ENCODE measurements around the gene EPN3.

The EPN3 gene

GRCh38 chr17:50572541-50572940 lies 40.0 kb downstream of the EPN3 start:
- DNase-seq: no peak

DNA sequence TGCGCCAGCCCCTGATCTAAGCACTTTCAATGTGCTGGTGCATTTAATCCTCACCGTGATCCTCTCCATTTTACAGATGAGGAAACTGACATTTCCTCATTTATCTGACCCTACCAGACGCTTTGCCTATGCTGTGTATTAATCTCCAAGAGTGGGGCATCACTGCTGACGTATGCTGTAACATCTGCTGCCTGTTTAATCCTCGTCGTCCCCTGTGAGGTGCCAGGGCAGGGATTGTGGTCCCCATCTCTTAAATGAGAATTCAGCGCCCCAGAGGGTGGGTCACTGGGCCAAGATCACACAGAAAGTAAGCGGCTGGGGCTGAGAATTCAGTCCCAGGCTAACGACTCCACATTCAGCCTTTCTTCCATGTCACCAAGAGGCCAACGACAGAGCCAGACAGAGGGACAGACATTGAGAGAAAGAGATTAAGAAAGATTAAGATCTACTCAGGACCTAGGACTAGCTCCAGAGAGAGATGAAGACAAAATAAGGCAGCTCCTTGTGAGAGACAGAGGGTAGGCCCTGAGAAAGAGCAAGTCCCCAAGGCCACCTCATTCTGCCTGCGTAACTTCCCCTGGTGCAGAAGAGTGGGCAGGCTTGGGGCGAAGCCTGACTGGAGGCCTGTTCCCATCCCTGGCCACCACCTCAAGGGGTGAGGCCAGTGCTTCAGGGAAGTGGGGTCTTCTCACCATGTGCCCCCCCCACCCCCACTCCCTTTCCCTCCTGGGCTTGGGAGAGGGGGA lies 41.5 kb downstream of the EPN3 start:
- no peak for DNase-seq

DNA sequence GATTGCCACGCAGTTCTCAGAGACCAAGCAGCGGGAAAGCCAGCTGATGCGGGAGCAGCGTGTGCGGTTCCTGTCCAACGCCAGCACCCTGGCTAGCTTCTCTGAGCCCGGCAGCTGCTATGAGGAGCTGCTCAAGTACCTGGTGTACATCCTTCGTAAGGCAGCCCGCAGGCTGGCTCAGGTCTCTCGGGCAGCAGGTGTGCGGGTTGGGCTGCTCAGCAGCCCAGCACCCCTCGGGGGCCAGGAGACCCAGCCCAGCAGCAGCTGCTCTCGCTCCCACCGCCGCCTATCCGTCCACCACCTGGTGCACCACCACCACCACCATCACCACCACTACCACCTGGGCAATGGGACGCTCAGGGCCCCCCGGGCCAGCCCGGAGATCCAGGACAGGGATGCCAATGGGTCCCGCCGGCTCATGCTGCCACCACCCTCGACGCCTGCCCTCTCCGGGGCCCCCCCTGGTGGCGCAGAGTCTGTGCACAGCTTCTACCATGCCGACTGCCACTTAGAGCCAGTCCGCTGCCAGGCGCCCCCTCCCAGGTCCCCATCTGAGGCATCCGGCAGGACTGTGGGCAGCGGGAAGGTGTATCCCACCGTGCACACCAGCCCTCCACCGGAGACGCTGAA lies 43.2 kb downstream of the EPN3 start:
- DNase-seq: no peak

DNA sequence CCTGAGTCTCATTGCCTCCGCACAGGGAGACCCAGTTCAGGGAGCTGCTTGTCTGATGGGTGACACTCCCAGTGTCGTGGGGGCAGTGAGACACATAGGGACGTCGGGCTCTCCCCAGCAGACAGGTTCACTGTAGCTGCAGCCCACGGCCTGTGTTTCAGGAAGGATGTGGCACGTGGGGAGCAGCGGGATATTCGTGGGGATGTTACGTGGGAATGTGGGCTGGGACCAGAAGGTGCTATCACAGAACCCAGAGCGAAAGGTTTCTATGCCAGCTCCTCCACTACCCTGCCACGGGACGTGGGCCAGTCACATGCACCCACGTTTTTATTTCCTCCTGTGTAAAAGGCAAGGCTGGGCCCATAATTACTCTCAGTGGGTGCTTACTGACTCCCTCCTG lies 44.3 kb downstream of the EPN3 start:
- no peak for DNase-seq

DNA sequence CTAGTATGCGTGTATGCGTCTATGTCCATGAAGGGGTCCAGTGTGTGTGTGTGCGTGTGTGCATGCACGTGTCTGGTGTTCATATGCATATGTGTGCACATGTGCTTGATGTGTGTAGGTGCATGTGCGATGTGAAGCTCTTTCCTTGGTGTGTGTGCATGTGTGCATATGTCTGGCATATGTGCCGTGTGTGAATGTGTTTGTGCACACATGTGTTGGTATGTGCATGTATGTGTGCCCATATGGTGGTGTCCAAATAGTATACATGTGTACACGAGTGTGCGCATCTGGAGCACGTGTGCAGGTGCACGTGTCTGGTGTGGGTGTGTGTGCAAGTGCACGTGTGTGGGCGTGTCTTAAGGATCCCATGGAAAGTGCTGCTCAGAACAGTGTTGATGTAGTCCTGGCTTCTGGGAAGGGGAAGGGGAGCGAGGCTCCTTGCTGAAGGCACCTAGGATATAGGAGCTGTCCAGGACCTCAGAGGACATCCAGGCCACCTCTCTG lies 45.0 kb downstream of the EPN3 start:
- DNase-seq: no peak

DNA sequence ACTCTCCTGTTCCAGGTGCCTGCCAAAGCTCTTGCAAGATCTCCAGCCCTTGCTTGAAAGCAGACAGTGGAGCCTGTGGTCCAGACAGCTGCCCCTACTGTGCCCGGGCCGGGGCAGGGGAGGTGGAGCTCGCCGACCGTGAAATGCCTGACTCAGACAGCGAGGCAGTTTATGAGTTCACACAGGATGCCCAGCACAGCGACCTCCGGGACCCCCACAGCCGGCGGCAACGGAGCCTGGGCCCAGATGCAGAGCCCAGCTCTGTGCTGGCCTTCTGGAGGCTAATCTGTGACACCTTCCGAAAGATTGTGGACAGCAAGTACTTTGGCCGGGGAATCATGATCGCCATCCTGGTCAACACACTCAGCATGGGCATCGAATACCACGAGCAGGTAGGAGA lies 45.6 kb downstream of the EPN3 start:
- DNase-seq: no peak

GRCh38 chr17:50579399-50579798 lies 46.9 kb downstream of the EPN3 start:
- no peak for DNase-seq

- no peak for DNase-seq
These were observed 48.1 kb downstream of the EPN3 start for GRCh38 chr17:50580646-50581045.

- DNase-seq: no peak
These were observed 48.8 kb downstream of the EPN3 start for GRCh38 chr17:50581316-50581715.

DNA sequence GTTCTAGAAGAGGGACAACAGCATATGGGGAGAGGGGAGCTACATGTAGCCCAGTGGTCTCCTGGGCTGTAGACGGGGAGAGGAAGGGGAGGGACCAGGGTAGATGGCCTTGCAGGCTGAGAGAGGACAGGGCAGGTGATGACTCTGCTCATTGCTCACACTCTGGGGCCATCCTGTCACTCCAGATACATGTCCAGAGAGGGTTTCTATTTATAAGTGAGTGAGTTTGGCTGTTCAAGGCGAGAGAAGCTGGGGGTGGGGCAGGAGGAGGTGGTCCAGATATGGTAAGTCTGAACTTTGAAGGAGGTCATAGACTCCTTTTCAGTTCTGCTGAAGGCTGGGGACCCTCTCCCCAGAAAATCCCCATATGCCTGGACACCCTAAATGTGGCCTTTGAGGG lies 50.2 kb downstream of the EPN3 start:
- DNase-seq: no peak

DNA sequence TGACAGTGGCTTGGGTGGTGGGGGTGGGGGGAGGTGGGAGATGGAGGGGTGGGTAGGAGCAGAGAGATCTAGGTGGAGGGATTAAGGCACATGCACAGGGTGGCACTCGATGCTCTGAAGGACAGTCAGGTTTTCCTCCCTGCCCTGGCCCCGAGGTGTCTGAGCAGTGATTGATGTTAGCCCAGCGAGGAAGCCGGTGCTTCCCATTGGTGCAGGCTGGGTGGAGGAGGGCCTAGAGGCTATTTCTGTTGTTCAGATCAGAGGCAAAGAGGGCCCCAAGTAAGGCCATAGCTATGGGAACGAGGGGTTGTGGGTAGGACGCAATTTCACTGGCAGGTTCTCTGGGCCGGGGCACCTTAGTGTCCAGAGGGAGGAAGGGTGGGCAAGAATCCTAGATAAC lies 51.1 kb downstream of the EPN3 start:
- no peak for DNase-seq

DNA sequence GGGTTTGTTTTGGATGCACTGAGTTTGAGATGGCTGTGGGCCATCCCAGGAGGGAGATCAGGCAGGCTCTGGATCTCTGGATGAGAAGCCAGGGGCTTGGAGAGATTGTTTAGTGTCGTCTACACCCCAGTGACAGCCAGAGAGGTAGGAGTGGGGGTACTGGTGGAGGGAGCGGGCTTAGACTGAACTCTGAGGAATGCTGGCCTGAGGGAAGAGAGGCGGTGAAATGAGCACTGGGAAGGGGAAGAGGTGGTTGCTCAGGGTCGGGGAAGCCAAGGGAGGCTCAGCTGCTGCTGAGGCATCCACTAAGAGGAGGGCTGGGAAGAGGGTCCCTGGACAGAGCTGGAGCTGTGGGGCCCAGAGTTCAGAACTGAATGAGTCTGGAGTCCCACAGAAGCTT lies 51.6 kb downstream of the EPN3 start:
- DNase-seq: no peak

GRCh38 chr17:50584749-50585148 lies 52.2 kb downstream of the EPN3 start:
- no peak for DNase-seq

GRCh38 chr17:50585346-50585745 lies 52.8 kb downstream of the EPN3 start:
- no peak for DNase-seq

GRCh38 chr17:50585891-50586290 lies 53.4 kb downstream of the EPN3 start:
- DNase-seq: no peak

DNA sequence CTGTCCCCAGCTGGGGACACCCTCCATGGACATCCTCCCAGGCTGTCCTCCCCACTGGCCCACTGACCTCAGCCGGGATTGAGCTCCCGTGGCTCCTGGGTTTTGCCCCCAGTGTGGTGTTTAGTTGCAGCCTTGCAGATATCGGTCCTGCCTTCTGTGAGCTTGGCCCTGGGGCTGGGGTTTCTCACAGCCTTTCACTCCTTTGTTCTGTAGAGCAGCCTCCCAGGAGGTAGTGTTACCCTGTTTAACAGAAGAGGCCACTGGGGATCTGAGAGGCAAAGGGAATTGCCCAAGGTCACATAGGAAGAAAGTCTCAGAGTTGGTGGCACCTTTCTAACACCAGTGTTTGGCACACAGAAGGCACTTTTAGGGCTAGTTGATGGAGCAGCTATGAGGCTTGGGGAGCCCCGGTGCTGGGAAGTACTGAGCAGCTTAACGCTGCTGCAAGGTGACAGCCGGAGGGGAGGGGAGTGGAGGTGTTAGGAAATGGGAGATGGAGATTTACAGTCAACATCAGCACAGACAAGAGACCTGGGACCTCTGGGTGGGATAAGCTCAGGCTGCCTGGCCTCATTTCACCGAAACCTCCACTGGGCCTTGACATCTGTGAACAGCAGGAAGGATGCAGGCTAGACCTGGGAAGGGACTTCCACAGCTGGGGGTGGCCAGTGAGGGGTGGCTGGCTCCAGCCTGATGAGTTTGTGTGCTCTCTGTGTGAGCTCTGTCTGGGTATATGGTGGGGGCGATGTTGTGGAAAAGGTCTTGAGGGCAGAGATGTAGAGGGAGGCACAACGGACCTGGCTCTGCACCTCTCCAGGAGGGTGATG lies 54.1 kb downstream of the EPN3 start:
- DNase-seq: no peak

DNA sequence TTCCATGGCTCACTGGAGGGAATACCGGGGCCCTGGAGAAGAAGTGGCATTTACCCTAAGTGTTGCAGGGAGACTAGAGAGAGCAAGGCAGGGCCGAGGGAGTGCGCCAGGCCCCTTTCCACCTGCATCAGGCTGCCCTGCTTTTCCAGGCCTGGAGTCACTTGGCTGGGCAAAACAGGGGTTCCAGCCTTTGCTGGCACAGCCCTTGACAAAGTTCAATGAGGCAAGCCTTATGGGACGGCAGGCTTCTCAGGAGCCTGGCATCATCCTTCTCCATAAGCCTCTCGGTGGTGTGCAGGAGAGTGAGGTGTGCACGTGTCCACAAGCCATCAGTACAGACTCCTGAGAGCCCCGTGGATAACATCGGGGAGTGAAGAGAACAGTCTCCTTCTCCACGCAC lies 55.0 kb downstream of the EPN3 start:
- DNase-seq: no peak

- DNase-seq: no peak
These were observed 56.0 kb downstream of the EPN3 start for GRCh38 chr17:50588391-50589049.

- no peak for DNase-seq
These were observed 56.7 kb downstream of the EPN3 start for GRCh38 chr17:50589095-50589705.

GRCh38 chr17:50590946-50591737 lies 58.6 kb downstream of the EPN3 start:
- no peak for DNase-seq

DNA sequence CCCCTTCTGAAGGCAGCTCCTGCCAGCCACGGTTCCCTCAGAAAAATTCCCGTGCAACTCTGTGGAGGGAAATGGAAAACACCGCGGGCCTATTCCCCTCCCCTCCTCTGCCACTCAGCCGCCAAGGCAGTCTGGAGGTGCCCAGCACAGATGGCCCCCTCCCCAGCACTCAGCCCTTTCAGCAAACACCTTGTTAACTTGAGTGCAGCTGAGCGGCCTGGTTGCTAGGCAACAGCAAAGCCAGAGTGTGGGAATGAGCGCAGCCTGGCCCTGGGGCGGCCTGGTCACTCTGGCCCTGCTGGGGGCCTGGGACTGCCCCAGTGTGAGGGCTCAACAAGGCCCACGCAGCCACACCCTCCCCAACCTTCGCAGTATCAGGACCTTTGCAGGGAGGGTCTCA lies 60.8 kb downstream of the EPN3 start:
- DNase-seq: no peak
